Measurements from ENCODE around the gene LRP1. TPM values are rescaled to one million over a fixed set of nuclear protein-coding genes. Genes with fewer than 3 reads are reported as not detected.

LRP1 gene
- total and polyA plus RNA-seq, 2 of the 13 experiments (the other 11 are each of a cell fraction or from before 2014, with no cell fraction given) = 14.7 to 30.8 TPM

DNA sequence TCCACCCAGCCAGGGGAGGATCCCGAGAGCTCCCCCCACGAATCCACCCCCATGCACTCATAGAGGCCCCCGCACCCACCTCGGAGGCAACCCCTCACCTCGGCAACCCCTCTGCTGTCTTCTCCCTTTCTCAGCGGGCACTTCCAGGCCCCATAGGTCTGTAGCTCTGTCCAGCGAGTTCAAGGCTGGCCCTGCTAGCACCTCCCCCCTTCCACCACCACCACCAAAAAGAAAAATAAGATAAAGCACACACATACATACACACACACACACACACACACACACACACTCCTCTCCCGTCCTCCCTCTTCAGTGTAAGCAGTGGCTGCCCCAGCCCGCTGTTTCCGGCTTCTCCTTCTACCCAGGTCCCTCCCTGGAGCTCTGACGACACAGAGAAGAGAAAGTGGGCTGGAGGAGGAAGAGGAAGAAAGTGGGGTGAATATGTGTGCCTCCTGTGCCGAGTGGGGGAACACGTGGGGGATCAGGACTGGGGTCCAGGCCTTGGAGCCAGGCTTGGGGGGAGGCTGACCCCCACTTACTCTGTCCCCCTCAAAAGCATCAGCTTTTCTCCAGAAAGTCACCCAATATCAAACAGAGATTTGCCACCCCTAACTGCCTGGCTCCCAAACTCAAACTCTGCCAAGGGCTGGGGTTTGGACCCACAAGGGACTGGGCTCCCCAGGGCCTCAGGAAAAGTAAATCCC, 17.1 kb upstream of the LRP1 start, which contains the start of gene STAT6 (continued):
- TF ChIP-seq SP2 (CRISPR knock-in tag; IDR thresholded peaks at IDR 0.05) (no peak), ZNF652 (CRISPR knock-in tag; IDR thresholded peaks at IDR 0.05; ENCODE audit: borderline replicate concordance, low read depth) (no peak), MLLT10 (CRISPR knock-in tag; IDR thresholded peaks at IDR 0.05) (no peak), THYN1 (CRISPR knock-in tag; IDR thresholded peaks at IDR 0.05; ENCODE audit: borderline replicate concordance, low read depth) (no peak), CC2D1A (CRISPR knock-in tag; IDR thresholded peaks at IDR 0.05) (0 out of 2 replicates have a peak, but pooled peaks have one; percentile 43), ZBTB49 (CRISPR knock-in tag; IDR thresholded peaks at IDR 0.05; ENCODE audit: borderline replicate concordance) (no peak), ZFX (CRISPR knock-in tag; IDR thresholded peaks at IDR 0.05; ENCODE audit: low read depth) (peak; percentile 53; the same call in 1 of the 2 replicates), ZNF530 (CRISPR knock-in tag; IDR thresholded peaks at IDR 0.05; ENCODE audit: low read depth) (no peak), ZSCAN29 (CRISPR knock-in tag; conservative IDR thresholded peaks at IDR 0.05) (no peak), GTF2F1 (IDR thresholded peaks at IDR 0.05; ENCODE audit: low read length) (no peak), HOXA5 (CRISPR knock-in tag; IDR thresholded peaks at IDR 0.05) (no peak), PAF1 (CRISPR knock-in tag; IDR thresholded peaks at IDR 0.05) (no peak), RNF2 (conservative IDR thresholded peaks at IDR 0.05; ENCODE audit: low read depth) (no peak), ZNF160 (CRISPR knock-in tag; IDR thresholded peaks at IDR 0.05) (no peak), GLMP (CRISPR knock-in tag; IDR thresholded peaks at IDR 0.05; ENCODE audit: borderline replicate concordance) (no peak), REST (IDR thresholded peaks at IDR 0.05; ENCODE audit: borderline replicate concordance in 1 of 2, low read depth in 1 of 2, low read length in 2 of 2) (0 out of 4 replicates have a peak, but pooled peaks of 1 of the 2 experiments have one; percentile 53), NONO (IDR thresholded peaks at IDR 0.05) (no peak), NONO (CRISPR knock-in tag; conservative IDR thresholded peaks at IDR 0.05) (peak; percentile 69; the same call in 1 of the 2 replicates), ZNF629 (CRISPR knock-in tag; conservative IDR thresholded peaks at IDR 0.05) (no peak), MXI1 (IDR thresholded peaks at IDR 0.05; ENCODE audit: borderline replicate concordance, low read depth, low read length) (0 out of 3 replicates have a peak, but pooled peaks have one; percentile 19), PITX1 (CRISPR knock-in tag; IDR thresholded peaks at IDR 0.05) (no peak), REL (CRISPR knock-in tag; conservative IDR thresholded peaks at IDR 0.05) (no peak)

All from HepG2 (cell line).